Measurements from ENCODE around the gene GMEB2. TPM values are rescaled to one million over a fixed set of nuclear protein-coding genes. Genes with fewer than 3 reads are reported as not detected.

GMEB2 gene
- polyA plus RNA-seq, 1 of the 3 experiments (the other 2 are of a cell fraction), result 6.5 TPM

GRCh38 chr20:63552481-63553249 lies 74.2 kb downstream of the GMEB2 start (continued):
- TF ChIP-seq MEF2A (IDR thresholded peaks at IDR 0.05; ENCODE audit: borderline replicate concordance, low read depth), result no peak

GRCh38 chr20:63551068-63551467 lies 75.8 kb downstream of the GMEB2 start:
- TF ChIP-seq FOXJ3 (CRISPR knock-in tag; IDR thresholded peaks at IDR 0.05) (no peak), ELF1 (IDR thresholded peaks at IDR 0.05) (no peak), USF1 (IDR thresholded peaks at IDR 0.05; ENCODE audit: borderline replicate concordance, low read depth) (no peak), RFX5 (IDR thresholded peaks at IDR 0.05; ENCODE audit: low read length) (no peak), EZH2phosphoT487 (IDR thresholded peaks at IDR 0.05; ENCODE audit: borderline replicate concordance, low read depth) (no peak), EP300 (IDR thresholded peaks at IDR 0.05; ENCODE audit: borderline replicate concordance in 1 of 2, low read depth in 1 of 2, low read length in 1 of 2) (no peak), FOSL2 (IDR thresholded peaks at IDR 0.05; ENCODE audit: borderline replicate concordance, low read depth) (no peak), YY1 (IDR thresholded peaks at IDR 0.05; ENCODE audit: low read depth) (no peak), GABPA (IDR thresholded peaks at IDR 0.05; ENCODE audit: low read depth) (no peak), TAF1 (IDR thresholded peaks at IDR 0.05; ENCODE audit: borderline replicate concordance, low read depth, low read length) (no peak), NFIC (IDR thresholded peaks at IDR 0.05; ENCODE audit: borderline replicate concordance) (no peak), USF2 (IDR thresholded peaks at IDR 0.05; ENCODE audit: borderline replicate concordance, low read depth, low read length) (no peak), POLR2AphosphoS5 (IDR thresholded peaks at IDR 0.05; ENCODE audit: low read depth, low read length) (no peak), ZBTB33 (IDR thresholded peaks at IDR 0.05; ENCODE audit: borderline replicate concordance, low read depth) (no peak), MXI1 (IDR thresholded peaks at IDR 0.05; ENCODE audit: low read depth, low read length) (no peak), RAD21 (IDR thresholded peaks at IDR 0.05; ENCODE audit: low read length) (no peak), IRF3 (IDR thresholded peaks at IDR 0.05; ENCODE audit: low read depth, low read length) (no peak), TCF12 (IDR thresholded peaks at IDR 0.05) (no peak)
- no peak for DNase-seq
- no peaks in the 10 kb centered on the region for H3K79me2 ChIP-seq (ENCODE audit: insufficient read depth)
- ChIA-PET CTCF (interaction anchor here (0.6 to 8.2 kb wide), 3 partner anchors 12 to 189 kb away, joined by 3 to 66 read pairs (median 3); partner anchors contain the start of gene PTK6), POLR2A (no interaction called here)
- H3K9me2 ChIP-seq, result no peaks in the 10 kb centered on the region
- no peak overlapping the region for H2AFZ ChIP-seq (ENCODE audit: low read depth)
- 63% methylated on average over 9 of the region's 9 CpGs for WGBS (ENCODE audit: low lambda C conversion rate)
- H3K4me3 ChIP-seq (ENCODE audit: low read depth in 2 of 2, low read length in 1 of 2), result no peak overlapping the region
- no peaks in the 10 kb centered on the region for H3K27me3 ChIP-seq (ENCODE audit: insufficient read depth)
- no peak overlapping the region for H3K9ac ChIP-seq
- no peaks in the 10 kb centered on the region for H4K20me1 ChIP-seq (ENCODE audit: insufficient read depth)
- no peaks in the 10 kb centered on the region for H3K36me3 ChIP-seq (replicated peaks in 1 of 2; ENCODE audit: control insufficient read depth in 1 of 2, insufficient read depth in 2 of 2, low read length in 1 of 2)
- peaks cover 9% of the 10 kb centered on the region for H3F3A ChIP-seq (replicated peaks; ENCODE audit: insufficient read depth)
- H3K9me3 ChIP-seq, result no peaks in the 10 kb centered on the region
- no peak overlapping the region for H3K4me2 ChIP-seq
- H3K27ac ChIP-seq (ENCODE audit: low read depth in 2 of 2, low read length in 1 of 2), result no peak overlapping the region
- peaks cover 0 to 14% of the 10 kb centered on the region in 2 experiments; a peak in 1 of 4 replicates for H3K4me1 ChIP-seq (ENCODE audit: control insufficient read depth in 1 of 2, insufficient read depth in 2 of 2, low read depth in 1 of 2, low read length in 1 of 2)
